Activated T-helper 9 cell treated with anti-CD3 and anti-CD28 coated beads, Interleukin-2, amount 50 U/mL, for 16 hours (primary cell): ENCODE results near the gene WDHD1.
"Not testable (repeated sequence)": the region's sequence is repeated elsewhere in the genome, so short reads cannot be mapped to it uniquely, and the experiment has no call there.

Experiments
- DNase-seq: peaks from one replicate; pipeline ENCODE4 v3.0.0-alpha.2; 2020; ENCODE audit warnings: low read depth

The WDHD1 gene

GRCh38 chr14:54908973-54909372 is 117.9 kb downstream of the WDHD1 start:
- DNase-seq, result not testable (repeated sequence)

- DNase-seq, result no peak
Measured at GRCh38 chr14:54908190-54908589, 118.7 kb downstream of the WDHD1 start.

- no peak for DNase-seq
Measured at GRCh38 chr14:54906075-54906474, 120.8 kb downstream of the WDHD1 start.

GRCh38 chr14:54902521-54903420 is 124.1 kb downstream of the WDHD1 start, which contains the start of gene GCH1:
Gene GCH1 (minus strand): TSS chr14:54902826. CDS start chr14:54902663, 163 bp downstream.
- peak; percentile 72 for DNase-seq

- DNase-seq, result peak; percentile 70
Measured at GRCh38 chr14:54902143-54902520, 124.8 kb downstream of the WDHD1 start.

DNA sequence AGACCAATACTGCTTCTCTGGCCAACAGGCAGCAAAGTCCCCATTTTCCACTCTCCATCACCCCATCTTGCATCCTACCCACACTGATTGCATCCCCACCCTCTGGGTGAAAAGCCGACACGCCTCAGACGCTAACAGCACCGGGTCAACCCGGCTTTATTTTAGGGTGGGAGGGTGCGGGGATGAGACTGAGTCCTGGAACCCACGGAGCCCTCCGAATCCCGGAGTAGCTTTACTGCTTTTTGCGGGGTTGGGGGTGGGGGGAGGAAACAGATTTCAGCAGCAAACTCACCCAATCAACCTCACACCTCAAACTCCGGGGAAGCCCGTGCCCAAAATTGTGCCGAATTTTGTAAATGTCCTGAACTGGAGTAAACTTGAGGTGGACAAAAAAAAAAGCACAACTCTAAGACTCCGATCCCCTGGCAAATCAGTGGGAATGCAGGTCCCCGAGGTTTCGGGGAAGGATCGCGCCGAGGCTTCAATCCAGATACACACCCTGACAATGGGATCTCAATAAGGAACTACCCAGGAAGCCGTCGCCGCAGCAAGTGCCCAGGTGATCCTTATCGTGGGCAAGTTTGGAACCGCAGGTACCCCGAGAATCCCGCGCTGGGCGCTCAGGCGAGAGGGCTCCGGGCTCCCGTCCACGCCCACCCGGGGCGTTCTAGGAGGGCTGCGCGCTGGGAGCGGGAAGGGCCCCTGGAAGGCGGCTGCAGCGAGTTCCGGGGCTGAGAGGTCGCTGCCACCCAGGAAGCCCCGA is 125.3 kb downstream of the WDHD1 start:
- DNase-seq, result no peak

DNA sequence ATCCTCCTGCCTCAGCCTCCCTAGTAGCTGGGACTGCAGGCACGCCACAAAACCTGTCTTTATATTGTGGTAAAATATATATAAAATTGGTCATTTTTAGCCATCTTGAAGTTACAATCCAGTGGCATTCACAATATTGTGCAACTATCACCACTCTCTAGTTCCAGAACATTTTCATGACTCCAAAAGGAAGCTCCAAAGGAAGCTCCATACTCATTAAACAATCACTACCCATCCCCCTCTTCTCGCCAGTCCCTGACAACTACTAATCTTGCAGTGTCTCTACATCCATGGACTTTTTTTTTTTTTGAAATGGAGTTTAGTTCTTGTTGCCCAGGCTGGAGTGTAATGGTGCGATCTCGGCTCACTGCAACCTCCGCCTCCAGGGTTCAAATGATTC is 127.3 kb downstream of the WDHD1 start:
- no peak for DNase-seq

DNA sequence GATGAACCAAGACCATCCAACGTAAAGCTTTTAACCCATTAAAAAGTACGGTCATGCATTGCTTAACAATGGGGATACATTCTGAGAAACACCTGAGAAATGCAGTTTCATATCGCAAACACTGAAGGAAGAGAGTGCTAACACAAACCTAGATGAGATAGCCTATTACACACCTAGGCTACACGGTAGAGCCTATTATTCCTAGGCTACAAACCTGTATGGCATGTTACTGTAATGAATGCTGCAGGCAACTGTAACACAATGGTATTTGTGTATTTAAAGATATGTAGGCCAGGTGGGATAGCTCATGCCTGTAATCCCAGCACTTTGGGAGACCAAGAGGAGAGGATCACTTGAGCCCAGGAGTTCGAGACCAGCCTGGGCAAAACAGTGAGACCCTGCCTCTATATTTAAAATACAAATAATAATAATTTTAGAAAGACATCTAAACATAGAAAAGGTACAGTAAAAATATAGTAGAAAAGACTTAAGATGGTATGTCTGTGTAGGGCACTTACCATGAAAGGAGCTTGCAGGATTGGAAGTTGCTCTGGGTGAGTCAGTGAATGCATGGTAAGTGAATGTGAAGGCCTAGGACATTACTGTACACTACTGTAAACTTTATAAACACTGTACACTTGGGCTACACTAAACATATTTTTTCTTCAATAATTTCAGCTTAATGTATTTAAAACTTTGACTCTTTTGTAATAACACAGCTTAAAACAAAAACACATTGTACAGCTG is 128.9 kb downstream of the WDHD1 start:
- not testable (repeated sequence) for DNase-seq

DNA sequence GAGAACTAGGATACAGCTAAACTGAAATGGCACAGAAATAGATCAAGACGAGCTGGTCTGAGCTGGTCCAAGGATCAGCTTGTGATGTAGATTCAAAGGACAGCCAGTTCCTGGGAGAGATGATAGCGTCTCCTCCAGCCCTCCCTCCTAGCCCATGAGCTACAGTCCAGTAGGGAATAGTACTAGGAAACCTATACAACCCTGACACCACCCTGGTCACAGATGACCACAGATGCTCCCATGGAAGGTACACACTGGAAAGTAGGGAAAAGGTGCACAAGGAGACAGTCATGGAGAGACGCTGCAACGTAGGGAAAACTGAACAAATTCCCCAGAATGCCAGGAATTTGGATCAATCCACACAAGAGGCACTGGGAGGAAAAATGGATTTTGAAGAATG is 131.2 kb downstream of the WDHD1 start:
- DNase-seq, result no peak

DNA sequence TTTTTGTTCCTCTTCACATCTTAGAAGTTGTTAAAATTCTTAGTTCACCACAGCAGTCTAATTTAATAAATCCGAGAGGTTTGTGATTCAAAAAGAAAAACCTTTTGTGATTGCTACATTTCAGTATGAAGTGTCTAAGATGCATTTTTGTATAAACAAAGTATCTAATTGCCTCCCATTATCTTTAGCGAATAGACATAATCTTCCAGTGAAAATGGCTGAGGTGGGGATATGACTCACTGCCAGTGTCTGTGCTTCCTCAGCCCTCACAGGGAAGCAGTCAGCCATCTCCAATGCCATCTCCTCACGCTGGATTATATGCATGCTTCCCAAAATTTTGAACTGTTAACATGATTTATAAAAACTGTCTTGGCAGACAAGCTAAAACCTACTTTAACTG is 131.9 kb downstream of the WDHD1 start:
- no peak for DNase-seq

- no peak for DNase-seq
Measured at GRCh38 chr14:54893151-54893760, 133.6 kb downstream of the WDHD1 start.

DNA sequence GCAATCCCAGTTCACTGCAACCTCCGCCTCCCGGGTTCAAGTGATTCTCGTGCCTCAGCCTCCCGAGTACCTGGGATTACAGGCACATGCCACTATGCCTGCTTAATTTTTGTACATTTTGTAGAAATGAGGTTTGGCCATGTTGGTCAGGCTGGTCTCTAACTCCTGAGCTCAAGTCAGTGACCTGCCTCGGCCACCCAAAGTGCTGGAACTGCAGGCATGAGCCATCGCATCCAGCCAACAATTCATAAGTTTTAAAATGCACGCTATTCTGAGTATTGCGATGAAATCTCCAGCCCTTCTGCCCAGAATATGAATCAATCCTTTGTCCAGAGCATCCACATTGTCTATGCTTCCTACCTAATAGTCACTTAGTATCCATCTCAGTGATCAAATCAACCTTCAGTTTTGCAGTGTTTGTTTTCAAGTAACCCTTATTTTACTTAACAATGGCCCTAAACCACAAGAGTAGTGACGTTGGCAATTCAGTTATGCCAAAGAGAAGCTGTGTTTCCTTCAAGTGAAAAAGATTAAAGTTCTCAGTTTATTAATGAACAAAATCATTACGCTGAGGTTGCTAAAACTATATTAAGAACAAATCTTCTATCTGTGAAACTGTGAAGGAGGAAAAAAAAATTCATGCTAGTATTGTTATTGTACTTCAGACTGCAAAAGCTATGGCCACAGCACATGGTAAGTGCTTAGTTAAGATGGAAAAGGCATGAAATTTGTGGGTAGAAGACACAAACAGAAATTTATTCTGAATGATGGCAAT is 135.2 kb downstream of the WDHD1 start:
- no peak for DNase-seq

DNA sequence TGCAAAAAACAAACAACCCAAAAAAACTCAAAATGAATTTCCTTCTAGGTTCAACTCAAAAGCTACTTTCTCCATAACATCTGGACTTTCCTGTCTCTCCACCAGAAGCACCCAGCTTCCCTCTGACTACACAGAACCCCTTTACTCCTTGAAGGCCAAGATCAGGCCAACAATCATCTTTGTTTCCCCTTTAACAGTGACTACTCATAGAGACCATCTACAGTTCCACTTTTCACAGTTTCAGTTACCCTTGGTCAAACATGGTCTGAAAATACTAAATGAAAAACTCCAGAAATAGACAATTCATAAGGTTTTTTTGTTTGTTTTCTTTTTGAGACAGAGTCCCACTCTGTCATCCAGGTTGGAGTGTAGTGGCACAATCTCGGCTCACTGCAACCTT is 136.1 kb downstream of the WDHD1 start:
- no peak for DNase-seq

DNA sequence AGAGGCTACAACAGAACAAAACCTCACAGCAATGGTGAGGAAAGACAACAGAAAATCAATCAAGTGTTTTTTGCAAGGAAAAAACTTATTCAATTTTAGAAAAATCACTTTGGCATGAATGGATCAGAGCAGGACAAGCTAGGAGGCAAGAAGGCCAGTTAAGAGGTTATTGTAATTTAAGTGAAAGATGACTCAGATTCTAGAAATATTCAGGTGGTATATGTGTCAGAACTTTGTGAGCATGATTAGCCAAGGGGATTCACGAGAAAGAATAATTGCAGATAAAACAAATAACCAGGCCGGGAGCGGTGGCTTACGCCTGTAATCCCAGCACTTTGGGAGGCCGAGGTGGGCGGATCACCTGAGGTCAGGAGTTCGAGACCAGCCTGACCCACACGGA is 137.0 kb downstream of the WDHD1 start:
- DNase-seq, result no peak
